ENCODE results near the gene OLAH.

DNA sequence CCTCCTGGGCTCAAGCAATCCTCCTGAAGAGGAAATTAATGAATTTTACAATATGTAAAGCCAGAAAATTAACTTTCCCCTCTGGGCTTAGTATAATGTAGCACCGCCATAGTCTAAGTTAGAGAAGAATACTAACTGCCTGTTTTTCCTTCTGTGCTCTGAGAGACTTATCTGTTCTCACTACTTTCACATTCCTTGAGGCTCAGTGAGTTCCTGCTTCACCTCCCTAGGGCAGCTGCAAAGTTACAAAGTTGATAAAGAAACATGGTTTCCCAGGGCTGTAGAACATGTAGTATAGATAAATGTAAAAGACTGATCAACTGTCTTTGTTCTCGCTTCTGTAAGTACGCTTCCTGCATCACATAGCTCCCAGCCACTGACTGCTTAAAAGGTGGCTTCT lies 16.0 kb upstream of the OLAH start:
- TF ChIP-seq, protein P1, sequence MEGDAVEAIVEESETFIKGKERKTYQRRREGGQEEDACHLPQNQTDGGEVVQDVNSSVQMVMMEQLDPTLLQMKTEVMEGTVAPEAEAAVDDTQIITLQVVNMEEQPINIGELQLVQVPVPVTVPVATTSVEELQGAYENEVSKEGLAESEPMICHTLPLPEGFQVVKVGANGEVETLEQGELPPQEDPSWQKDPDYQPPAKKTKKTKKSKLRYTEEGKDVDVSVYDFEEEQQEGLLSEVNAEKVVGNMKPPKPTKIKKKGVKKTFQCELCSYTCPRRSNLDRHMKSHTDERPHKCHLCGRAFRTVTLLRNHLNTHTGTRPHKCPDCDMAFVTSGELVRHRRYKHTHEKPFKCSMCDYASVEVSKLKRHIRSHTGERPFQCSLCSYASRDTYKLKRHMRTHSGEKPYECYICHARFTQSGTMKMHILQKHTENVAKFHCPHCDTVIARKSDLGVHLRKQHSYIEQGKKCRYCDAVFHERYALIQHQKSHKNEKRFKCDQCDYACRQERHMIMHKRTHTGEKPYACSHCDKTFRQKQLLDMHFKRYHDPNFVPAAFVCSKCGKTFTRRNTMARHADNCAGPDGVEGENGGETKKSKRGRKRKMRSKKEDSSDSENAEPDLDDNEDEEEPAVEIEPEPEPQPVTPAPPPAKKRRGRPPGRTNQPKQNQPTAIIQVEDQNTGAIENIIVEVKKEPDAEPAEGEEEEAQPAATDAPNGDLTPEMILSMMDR (IDR thresholded peaks at IDR 0.05; ENCODE audit: insufficient read depth, low read depth, low read length), result no peak
- TF ChIP-seq EZH2 (IDR thresholded peaks at IDR 0.05; ENCODE audit: insufficient read depth, low read length), result no peak
